Lower leg skin (tissue), 4 donors: ENCODE data around the gene SDK1. TPM values are rescaled to one million over a fixed set of nuclear protein-coding genes. Genes with fewer than 3 reads are reported as not detected.
"Not testable (repeated sequence)": the region's sequence is repeated elsewhere in the genome, so short reads cannot be mapped to it uniquely, and the experiment has no call there.

Source experiments
- DNase-seq, 2 donors: peaks; one replicate each; pipeline ENCODE4 v3.0.0-alpha.2; 2019; ENCODE audit warnings: low spot score in 2 of 2
- H3K4me3 ChIP-seq: fragments of 200-600 bp; sonication (generic); 2 replicates; pipeline ENCODE4 v1.5.1; 2017; ENCODE audit warnings: mild to moderate bottlenecking, low read depth; ENCODE audit not compliant: poor library complexity, severe bottlenecking
- POLR2A ChIP-seq, 2 donors: fragments of 450-650 bp; IDR thresholded peaks; one replicate each; pipeline ENCODE4 v1.6.1; 2016 to 2017; ENCODE audit warnings: antibody characterized with exemption in 2 of 2, mild to moderate bottlenecking in 1 of 2, moderate library complexity in 1 of 2
- WGBS, 2 donors: methylation state at CpG; one replicate each; pipeline ENCODE4 v1.1.5; 2018; 5-methylcytosine and 5-hydroxymethylcytosine counted together
- intact Hi-C: fragments of 100-400 bp; cut with DNase I; formaldehyde crosslinking; loops from one replicate; pipeline ENCODE4 v1.15.0; 2023; ENCODE audit warnings: low total_unique reads
- total RNA-seq, 4 donors: library from RNA; depleted of rRNA; stranded (reverse); fragments of >200 nt; gene quantifications; one replicate each; pipeline ENCODE4 v1.1.0, GENCODE V29; 2016
- TF ChIP-seq, protein P1 (sequence below), 3 donors: fragments of 450-650 bp; IDR thresholded peaks; one replicate each; pipeline ENCODE4 v1.5.1; 2016; ENCODE audit warnings: antibody characterized with exemption in 3 of 3, mild to moderate bottlenecking in 3 of 3, moderate library complexity in 2 of 3

SDK1 gene
- total RNA-seq, 4 donors from 2014 or later: 1.9 to 7.2 (median 5.1) TPM

DNA sequence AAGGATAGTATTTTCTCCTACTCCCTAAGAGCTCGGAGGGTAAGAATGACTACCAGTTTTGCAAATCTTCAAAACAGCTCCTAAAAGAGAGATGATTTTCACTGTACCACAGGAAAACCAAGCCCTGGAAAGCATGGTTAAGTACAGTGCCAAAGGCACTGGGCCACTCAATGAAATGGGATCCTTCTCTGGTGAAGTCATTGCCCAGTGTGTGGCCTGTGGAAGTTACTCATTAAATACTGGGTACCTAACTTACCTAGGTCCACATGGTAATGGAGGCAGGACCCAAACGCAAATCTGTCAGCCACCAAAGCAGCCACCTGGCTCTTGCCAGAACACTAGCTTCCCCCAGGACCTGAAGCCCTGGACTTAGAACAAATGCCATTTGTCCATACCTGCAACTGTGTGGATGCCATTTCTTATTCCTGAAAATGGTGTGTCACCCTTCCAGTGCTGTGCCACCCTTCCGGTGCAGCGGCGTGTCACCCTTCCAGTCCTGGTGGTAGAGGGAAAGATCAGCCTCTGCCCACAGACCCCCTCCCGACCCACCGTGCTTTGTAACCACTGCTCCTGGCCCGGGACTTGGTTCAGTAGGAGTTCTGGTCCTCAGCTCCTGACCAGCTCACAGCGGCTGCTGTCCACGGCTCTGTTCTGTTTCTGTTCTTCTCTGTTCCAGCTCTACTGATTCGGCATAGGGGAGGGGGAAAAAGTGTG, 659.2 kb downstream of the SDK1 start:
- WGBS, 2 donors: 83 to 89% methylated on average over 11 of the region's 11 CpGs
- no peak for TF ChIP-seq POLR2A (IDR thresholded peaks at IDR 0.05)
- no peak for DNase-seq
- intact Hi-C loops: no loop called here
- no peak overlapping the region for H3K4me3 ChIP-seq

DNA sequence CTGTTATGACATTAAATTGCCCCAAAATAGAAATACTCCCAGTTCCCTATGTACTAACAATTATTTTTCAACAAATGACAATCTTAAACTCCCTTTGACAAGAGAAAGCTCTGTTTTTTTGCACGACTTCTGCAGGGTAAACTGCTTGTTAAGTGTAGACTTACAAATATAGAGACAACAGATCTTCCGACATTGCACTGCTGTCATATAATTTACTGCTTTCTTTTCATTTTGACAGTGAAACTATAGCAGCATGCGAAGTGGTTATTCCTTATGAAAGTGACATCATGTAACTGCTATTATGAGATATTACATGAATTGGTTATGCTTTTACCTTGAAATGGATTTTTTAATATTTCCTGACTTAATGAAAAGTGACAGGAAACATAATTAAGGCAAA, 659.9 kb downstream of the SDK1 start:
- WGBS, 2 donors: 78 to 81% methylated on average over 3 of the region's 3 CpGs
- TF ChIP-seq, protein P1, sequence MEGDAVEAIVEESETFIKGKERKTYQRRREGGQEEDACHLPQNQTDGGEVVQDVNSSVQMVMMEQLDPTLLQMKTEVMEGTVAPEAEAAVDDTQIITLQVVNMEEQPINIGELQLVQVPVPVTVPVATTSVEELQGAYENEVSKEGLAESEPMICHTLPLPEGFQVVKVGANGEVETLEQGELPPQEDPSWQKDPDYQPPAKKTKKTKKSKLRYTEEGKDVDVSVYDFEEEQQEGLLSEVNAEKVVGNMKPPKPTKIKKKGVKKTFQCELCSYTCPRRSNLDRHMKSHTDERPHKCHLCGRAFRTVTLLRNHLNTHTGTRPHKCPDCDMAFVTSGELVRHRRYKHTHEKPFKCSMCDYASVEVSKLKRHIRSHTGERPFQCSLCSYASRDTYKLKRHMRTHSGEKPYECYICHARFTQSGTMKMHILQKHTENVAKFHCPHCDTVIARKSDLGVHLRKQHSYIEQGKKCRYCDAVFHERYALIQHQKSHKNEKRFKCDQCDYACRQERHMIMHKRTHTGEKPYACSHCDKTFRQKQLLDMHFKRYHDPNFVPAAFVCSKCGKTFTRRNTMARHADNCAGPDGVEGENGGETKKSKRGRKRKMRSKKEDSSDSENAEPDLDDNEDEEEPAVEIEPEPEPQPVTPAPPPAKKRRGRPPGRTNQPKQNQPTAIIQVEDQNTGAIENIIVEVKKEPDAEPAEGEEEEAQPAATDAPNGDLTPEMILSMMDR (IDR thresholded peaks at IDR 0.05): no peak
- no peak for TF ChIP-seq POLR2A (IDR thresholded peaks at IDR 0.05)
- DNase-seq: no peak
- intact Hi-C loops: no loop called here
- no peak overlapping the region for H3K4me3 ChIP-seq

DNA sequence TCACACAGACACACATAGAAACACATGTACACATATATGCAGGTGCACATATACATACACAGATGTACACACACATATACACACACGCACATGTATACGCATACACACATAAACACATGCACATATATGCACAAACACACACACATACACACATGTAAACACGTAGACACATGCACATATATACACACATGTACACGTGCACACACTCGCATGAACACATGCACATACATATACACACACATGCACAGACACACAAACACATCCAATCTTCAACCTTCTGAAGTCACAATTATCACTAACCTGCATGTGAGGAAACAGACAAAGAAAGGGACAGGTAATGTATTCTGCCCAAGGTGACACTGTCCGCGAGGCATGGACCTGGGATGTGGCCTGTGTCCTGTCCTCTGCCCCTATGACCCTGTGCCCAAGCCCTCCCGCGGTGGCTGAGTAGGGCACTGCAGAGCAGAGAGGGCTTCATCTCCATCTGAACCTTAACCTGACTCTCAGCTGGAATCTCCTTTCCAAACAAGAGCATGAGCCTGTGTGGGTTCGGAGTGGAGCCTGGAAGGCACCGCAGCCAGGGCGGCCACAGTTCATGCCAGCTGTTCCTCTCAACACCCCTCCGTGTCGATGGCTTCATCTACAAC, 660.9 kb downstream of the SDK1 start:
- 95 to 97% methylated on average over 14 of the region's 14 CpGs for WGBS, 2 donors
- no peak overlapping the region for H3K4me3 ChIP-seq
- TF ChIP-seq, protein P1 (IDR thresholded peaks at IDR 0.05): no peak
- DNase-seq: no peak
- intact Hi-C loops: no loop called here

DNA sequence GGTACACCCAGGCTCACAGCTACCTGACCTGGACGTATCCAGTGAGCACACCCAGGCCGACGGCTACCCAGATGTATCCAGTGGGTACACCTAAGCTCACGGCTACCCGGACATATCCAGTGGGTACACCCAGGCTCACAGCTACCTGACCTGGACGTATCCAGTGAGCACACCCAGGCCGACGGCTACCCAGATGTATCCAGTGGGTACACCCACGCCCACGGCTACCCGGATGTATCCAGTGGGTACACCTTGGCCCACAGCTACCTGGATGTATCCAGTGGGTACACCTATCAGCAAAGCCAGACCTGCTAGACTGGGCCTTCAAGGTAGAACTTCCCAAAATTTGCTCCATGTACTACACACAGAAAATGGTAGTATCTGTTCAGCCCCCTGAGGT, 662.7 kb downstream of the SDK1 start:
- DNase-seq, intact Hi-C loops, H3K4me3 ChIP-seq: not testable (repeated sequence)
- 96 to 99% methylated on average over 10 to 11 of the region's 11 CpGs for WGBS, 2 donors

DNA sequence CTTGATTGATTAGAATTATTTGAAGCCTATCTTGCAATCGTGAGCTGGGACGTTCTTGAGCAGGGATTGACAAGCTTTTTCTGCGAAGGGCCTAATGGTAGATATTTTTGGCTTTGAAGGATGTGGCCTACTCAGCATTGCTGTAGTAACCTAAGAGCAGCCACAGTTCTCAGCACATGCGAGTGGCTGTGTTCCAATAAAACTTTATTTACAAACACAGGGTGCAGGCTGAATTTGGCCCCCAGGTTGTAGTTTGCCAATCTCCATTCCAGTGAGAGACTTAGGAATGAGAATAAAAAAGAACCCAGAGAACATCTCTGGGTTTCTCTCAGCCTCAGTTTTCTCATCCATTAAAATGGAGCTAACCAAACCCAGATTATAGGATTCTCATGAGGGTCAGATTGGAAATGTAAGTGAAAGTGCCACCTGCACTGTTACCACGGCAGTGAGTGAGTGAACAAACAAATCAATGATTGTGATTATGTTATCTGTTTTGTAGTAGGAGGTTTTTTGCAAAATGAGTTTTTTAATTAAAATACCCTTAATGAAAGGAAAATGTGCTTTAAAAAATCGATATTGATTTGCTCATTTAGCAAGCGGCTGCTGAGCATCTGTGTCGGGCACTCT, 664.0 kb downstream of the SDK1 start:
- WGBS, 2 donors: 94 to 96% methylated on average over 8 of the region's 8 CpGs
- H3K4me3 ChIP-seq: no peak overlapping the region
- DNase-seq: no peak
- no peak for TF ChIP-seq POLR2A (IDR thresholded peaks at IDR 0.05)
- TF ChIP-seq, protein P1 (IDR thresholded peaks at IDR 0.05): no peak
- intact Hi-C loops: no loop called here

DNA sequence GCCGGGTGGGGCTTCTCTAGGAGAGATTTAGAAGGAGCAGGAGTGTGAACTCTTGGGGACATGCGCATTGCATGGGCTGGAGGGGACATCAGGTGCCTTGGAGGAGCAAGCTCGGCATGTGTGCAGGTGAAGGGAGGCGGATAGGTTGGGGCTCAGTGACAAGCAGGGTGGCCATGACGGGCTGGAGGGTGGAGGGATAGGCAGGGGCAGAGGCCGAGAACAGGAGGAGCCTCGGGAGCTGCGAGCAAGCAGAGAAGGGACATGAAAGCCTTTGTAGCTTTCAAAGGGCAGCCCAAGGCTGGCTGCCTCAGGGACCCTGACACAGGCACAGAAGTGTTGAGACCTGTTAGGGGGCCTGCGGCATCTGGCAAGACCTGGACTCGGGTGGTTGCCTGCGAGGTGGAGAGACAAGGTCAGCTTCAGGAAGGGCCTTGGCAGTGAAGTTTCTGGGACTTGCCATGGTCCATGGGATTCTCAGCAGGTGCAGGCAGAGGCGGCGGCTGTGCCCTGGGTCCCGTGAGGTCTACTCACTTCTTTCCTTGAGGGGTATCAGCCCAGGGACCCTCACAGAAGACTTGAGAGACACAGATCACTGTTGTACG, 664.8 kb downstream of the SDK1 start:
- 85 to 92% methylated on average over 15 of the region's 15 CpGs for WGBS, 2 donors
- H3K4me3 ChIP-seq: no peak overlapping the region
- DNase-seq: no peak
- TF ChIP-seq POLR2A (IDR thresholded peaks at IDR 0.05): no peak
- TF ChIP-seq, protein P1 (IDR thresholded peaks at IDR 0.05): no peak
- intact Hi-C loops: no loop called here
